ENCODE data around the gene BCL11B.

The BCL11B gene

GRCh38 chr14:99129998-99130397, 142.0 kb downstream of the BCL11B start:
- DNase-seq: no peak

GRCh38 chr14:99129211-99129696, 142.7 kb downstream of the BCL11B start:
- no peak for DNase-seq

GRCh38 chr14:99128185-99128584, 143.8 kb downstream of the BCL11B start:
- DNase-seq: no peak

GRCh38 chr14:99127651-99128167, 144.3 kb downstream of the BCL11B start:
- DNase-seq: no peak

- no peak for DNase-seq
These were observed 146.2 kb downstream of the BCL11B start for GRCh38 chr14:99125616-99126431.

GRCh38 chr14:99125113-99125512, 146.9 kb downstream of the BCL11B start:
- no peak for DNase-seq

GRCh38 chr14:99124482-99125105, 147.4 kb downstream of the BCL11B start:
- no peak for DNase-seq

GRCh38 chr14:99123208-99123870, 148.7 kb downstream of the BCL11B start:
- no peak for DNase-seq

- no peak for DNase-seq
These were observed 149.4 kb downstream of the BCL11B start for GRCh38 chr14:99122521-99123125.

GRCh38 chr14:99121319-99121875, 150.6 kb downstream of the BCL11B start:
- DNase-seq: no peak

- DNase-seq: no peak
These were observed 151.3 kb downstream of the BCL11B start for GRCh38 chr14:99120526-99121318.

GRCh38 chr14:99119554-99120525, 152.2 kb downstream of the BCL11B start:
- no peak for DNase-seq

Data from midbrain (tissue), 1 donor.